ENCODE data around the gene DDX60.

Gene DDX60, protein sequence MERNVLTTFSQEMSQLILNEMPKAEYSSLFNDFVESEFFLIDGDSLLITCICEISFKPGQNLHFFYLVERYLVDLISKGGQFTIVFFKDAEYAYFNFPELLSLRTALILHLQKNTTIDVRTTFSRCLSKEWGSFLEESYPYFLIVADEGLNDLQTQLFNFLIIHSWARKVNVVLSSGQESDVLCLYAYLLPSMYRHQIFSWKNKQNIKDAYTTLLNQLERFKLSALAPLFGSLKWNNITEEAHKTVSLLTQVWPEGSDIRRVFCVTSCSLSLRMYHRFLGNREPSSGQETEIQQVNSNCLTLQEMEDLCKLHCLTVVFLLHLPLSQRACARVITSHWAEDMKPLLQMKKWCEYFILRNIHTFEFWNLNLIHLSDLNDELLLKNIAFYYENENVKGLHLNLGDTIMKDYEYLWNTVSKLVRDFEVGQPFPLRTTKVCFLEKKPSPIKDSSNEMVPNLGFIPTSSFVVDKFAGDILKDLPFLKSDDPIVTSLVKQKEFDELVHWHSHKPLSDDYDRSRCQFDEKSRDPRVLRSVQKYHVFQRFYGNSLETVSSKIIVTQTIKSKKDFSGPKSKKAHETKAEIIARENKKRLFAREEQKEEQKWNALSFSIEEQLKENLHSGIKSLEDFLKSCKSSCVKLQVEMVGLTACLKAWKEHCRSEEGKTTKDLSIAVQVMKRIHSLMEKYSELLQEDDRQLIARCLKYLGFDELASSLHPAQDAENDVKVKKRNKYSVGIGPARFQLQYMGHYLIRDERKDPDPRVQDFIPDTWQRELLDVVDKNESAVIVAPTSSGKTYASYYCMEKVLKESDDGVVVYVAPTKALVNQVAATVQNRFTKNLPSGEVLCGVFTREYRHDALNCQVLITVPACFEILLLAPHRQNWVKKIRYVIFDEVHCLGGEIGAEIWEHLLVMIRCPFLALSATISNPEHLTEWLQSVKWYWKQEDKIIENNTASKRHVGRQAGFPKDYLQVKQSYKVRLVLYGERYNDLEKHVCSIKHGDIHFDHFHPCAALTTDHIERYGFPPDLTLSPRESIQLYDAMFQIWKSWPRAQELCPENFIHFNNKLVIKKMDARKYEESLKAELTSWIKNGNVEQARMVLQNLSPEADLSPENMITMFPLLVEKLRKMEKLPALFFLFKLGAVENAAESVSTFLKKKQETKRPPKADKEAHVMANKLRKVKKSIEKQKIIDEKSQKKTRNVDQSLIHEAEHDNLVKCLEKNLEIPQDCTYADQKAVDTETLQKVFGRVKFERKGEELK (N-terminal part only)

DNA sequence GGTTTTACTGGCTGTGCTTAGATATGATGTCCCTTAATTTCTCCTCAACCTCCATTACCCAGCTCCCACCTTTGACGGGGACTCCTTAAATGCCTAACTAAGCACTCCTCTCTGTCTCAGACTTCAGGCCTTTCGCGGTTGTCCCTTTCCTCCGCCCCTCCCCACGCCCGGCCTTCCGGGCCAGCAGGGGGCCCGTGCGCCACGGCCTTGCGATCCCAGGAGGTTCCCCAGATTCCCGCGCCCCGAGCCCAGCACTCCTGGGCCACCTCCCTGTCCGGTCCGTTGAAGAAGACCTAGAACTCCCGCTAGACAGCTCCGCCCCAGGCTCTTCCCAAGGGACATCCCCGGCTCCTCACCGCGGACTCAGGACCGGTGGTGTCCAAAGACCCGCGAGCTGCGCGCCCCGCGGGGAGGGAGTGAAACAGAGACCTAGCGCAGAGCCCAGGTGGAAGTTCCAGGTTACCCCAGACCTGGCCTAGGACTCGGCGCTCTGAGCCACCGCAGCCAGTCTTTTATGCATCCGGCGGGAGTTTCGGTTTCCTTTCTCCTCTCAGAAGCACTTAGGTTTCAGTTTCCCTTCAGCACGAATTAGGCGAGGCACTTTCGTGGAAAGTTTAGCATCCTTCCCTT lies at the start of gene DDX60:
Gene DDX60, minus strand, starts transcription at position 487 of the 630 bp plus-strand sequence. CDS start 7,493 bp downstream, outside the sequence.
- Histone ChIP-seq H3K27ac (ENCODE audit: low read depth, low read length, poor library complexity, severe bottlenecking) (no peak within 1 kb of the TSS), H3K4me1 (ENCODE audit: insufficient read depth, low read length, severe bottlenecking) (no peaks in the 10 kb centered on the region), H3K4me2 (ENCODE audit: low read length) (peak within 1 kb of the TSS; percentile 55), H3K79me2 (ENCODE audit: insufficient read depth, low read length) (no peaks in the 10 kb centered on the region), H4K20me1 (ENCODE audit: insufficient read depth, low read length) (no peaks in the 10 kb centered on the region), H3K27me3 (ENCODE audit: insufficient read depth, low read length) (no peaks in the 10 kb centered on the region), H3K36me3 (ENCODE audit: insufficient read depth, low read length) (no peaks in the 10 kb centered on the region), H3K9me3 (ENCODE audit: low read length) (no peaks in the 10 kb centered on the region), H3K9ac (ENCODE audit: low read length) (no peak within 1 kb of the TSS; the same call in 1 of the 2 replicates), H3K9me2 (ENCODE audit: low read depth, low read length) (no peaks in the 10 kb centered on the region), H2AFZ (ENCODE audit: low read length) (no peak within 1 kb of the TSS), H3F3A (ENCODE audit: insufficient read depth, low read length) (no peaks in the 10 kb centered on the region), H3K4me3 (ENCODE audit: low read depth, low read length, poor library complexity, severe bottlenecking) (peak within 1 kb of the TSS; percentile 46)
- TF ChIP-seq EZH2 (IDR thresholded peaks at IDR 0.05; ENCODE audit: borderline replicate concordance, low read length), result no peak
- TF ChIP-seq, protein P1, sequence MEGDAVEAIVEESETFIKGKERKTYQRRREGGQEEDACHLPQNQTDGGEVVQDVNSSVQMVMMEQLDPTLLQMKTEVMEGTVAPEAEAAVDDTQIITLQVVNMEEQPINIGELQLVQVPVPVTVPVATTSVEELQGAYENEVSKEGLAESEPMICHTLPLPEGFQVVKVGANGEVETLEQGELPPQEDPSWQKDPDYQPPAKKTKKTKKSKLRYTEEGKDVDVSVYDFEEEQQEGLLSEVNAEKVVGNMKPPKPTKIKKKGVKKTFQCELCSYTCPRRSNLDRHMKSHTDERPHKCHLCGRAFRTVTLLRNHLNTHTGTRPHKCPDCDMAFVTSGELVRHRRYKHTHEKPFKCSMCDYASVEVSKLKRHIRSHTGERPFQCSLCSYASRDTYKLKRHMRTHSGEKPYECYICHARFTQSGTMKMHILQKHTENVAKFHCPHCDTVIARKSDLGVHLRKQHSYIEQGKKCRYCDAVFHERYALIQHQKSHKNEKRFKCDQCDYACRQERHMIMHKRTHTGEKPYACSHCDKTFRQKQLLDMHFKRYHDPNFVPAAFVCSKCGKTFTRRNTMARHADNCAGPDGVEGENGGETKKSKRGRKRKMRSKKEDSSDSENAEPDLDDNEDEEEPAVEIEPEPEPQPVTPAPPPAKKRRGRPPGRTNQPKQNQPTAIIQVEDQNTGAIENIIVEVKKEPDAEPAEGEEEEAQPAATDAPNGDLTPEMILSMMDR (IDR thresholded peaks at IDR 0.05; ENCODE audit: low read length), result no peak; the same call in 1 of the 2 replicates

DNA sequence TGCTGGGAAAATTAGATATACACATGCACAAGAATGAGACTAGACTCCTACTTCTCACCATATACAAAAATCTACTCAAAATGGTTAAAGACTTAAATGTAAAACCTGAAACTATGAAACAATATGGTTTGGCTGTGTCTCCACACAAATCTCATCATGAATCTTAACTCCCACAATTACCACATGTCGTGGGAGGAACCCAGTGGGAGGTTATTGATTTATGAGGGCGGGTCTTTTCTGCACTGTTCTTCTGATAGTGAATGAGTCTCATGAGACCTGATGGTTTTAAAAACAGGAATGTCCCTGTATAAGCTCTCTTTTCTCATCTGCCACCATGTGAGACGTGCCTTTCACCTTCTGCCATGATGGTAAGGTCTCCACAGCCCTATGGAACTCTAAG lies 48.5 kb upstream of the DDX60 start:
- Histone ChIP-seq H3K4me1 (ENCODE audit: insufficient read depth, low read length, severe bottlenecking) (no peaks in the 10 kb centered on the region), H3K9me2 (ENCODE audit: low read depth, low read length) (no peaks in the 10 kb centered on the region), H3K9ac (ENCODE audit: low read length) (no peak overlapping the region), H3K36me3 (ENCODE audit: insufficient read depth, low read length) (no peaks in the 10 kb centered on the region), H3K4me3 (ENCODE audit: low read depth, low read length, poor library complexity, severe bottlenecking) (no peak overlapping the region), H3F3A (ENCODE audit: insufficient read depth, low read length) (no peaks in the 10 kb centered on the region), H3K27me3 (ENCODE audit: insufficient read depth, low read length) (no peaks in the 10 kb centered on the region), H3K4me2 (ENCODE audit: low read length) (no peak overlapping the region), H3K79me2 (ENCODE audit: insufficient read depth, low read length) (no peaks in the 10 kb centered on the region), H2AFZ (ENCODE audit: low read length) (no peak overlapping the region), H3K9me3 (ENCODE audit: low read length) (no peaks in the 10 kb centered on the region), H4K20me1 (ENCODE audit: insufficient read depth, low read length) (no peaks in the 10 kb centered on the region), H3K27ac (ENCODE audit: low read depth, low read length, poor library complexity, severe bottlenecking) (no peak overlapping the region)
- no peak for TF ChIP-seq EZH2 (IDR thresholded peaks at IDR 0.05; ENCODE audit: borderline replicate concordance, low read length)
- TF ChIP-seq, protein P1 (IDR thresholded peaks at IDR 0.05; ENCODE audit: low read length), result no peak

DNA sequence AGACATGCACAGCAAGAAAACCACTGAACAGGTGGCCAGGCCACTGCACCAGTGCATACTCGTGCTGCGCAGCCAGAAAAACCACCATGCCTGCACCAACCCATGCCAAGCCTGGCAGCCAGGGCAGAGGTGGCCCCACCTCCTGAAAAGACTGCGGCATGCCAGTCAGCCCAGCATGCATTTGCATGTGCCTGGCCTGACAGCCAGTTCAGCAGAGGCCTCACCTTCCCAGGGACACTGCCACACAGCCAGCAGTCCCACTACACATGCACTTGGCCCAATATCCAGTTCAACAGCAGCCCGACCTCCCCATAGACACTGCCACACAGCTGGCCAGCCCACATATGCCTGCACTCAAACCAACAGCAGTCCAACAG lies 43.5 kb upstream of the DDX60 start:
- no peaks in the 10 kb centered on the region for H3K79me2 ChIP-seq (ENCODE audit: insufficient read depth, low read length)
- TF ChIP-seq, protein P1 (IDR thresholded peaks at IDR 0.05; ENCODE audit: low read length), result no peak
- TF ChIP-seq EZH2 (IDR thresholded peaks at IDR 0.05; ENCODE audit: borderline replicate concordance, low read length), result no peak
- H3F3A ChIP-seq (ENCODE audit: insufficient read depth, low read length), result no peaks in the 10 kb centered on the region
- H2AFZ ChIP-seq (ENCODE audit: low read length), result no peak overlapping the region
- H3K9ac ChIP-seq (ENCODE audit: low read length), result no peak overlapping the region
- no peak overlapping the region for H3K27ac ChIP-seq (ENCODE audit: low read depth, low read length, poor library complexity, severe bottlenecking)
- H3K36me3 ChIP-seq (ENCODE audit: insufficient read depth, low read length), result no peaks in the 10 kb centered on the region
- H3K4me3 ChIP-seq (ENCODE audit: low read depth, low read length, poor library complexity, severe bottlenecking), result no peak overlapping the region
- H3K9me3 ChIP-seq (ENCODE audit: low read length), result no peaks in the 10 kb centered on the region
- H3K4me1 ChIP-seq (ENCODE audit: insufficient read depth, low read length, severe bottlenecking), result no peaks in the 10 kb centered on the region
- H3K27me3 ChIP-seq (ENCODE audit: insufficient read depth, low read length), result no peaks in the 10 kb centered on the region
- H3K9me2 ChIP-seq (ENCODE audit: low read depth, low read length), result no peaks in the 10 kb centered on the region
- no peaks in the 10 kb centered on the region for H4K20me1 ChIP-seq (ENCODE audit: insufficient read depth, low read length)
- H3K4me2 ChIP-seq (ENCODE audit: low read length), result no peak overlapping the region

All from OCI-LY1 (cell line).